Measurements from ENCODE around the gene ZBTB7B. TPM values are rescaled to one million over a fixed set of nuclear protein-coding genes. Genes with fewer than 3 reads are reported as not detected.

ZBTB7B gene
- total and polyA plus RNA-seq, 9 of the 15 experiments (the other 6 are each of a cell fraction or from before 2014, with no cell fraction given) = 0.04 to 46.5 (median 15.2) TPM

DNA sequence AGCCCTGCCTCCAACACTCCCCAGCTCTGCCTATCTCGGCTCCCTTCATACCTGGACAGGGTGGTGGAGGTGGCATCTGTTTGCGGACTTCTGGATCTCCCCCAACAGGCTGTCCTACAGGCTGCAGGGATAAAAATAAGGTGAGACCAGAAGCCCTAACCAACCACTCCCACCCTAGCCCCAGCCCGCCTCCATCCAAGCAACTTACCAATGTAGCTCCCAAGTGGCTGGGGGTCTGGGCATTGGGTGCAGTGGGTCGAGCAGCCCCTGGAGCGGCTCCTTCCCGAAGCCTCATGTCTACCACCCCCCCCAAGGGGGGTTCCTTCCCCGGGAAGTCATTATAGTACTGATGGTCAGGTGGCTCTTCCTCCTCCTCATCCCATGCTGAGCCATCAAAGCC lies 36.5 kb upstream of the ZBTB7B start:
- in situ Hi-C loops (cut with MboI) (no loop called here), intact Hi-C loops (cut with micrococcal nuclease) (no loop called here)
- Histone ChIP-seq H4K20me1 (replicated peaks; ENCODE audit: control insufficient read depth, insufficient read depth, low read length) (no peaks in the 10 kb centered on the region), H3K9me3 (replicated peaks; ENCODE audit: control insufficient read depth, insufficient read depth, low read depth, low read length) (no peaks in the 10 kb centered on the region), H3K27ac (ENCODE audit: extremely low read depth, low read depth, low read length) (no peak overlapping the region), H3K4me2 (ENCODE audit: insufficient read depth, low read length) (no peak overlapping the region), H3K4me3 (no peak overlapping the region), H3K27me3 (ENCODE audit: control insufficient read depth in 2 of 2, insufficient read depth in 2 of 2, low read length in 2 of 2) (no peaks in the 10 kb centered on the region), H3K4me1 (replicated peaks in 1 of 2; ENCODE audit: control insufficient read depth in 2 of 2, insufficient read depth in 2 of 2, low read length in 2 of 2) (peaks cover 35 to 55% of the 10 kb centered on the region in 2 experiments), H3K36me3 (ENCODE audit: control insufficient read depth, insufficient read depth, low read length) (peaks cover 71% of the 10 kb centered on the region), H2AFZ (ENCODE audit: low read depth, low read length) (no peak overlapping the region), H3K9me1 (ENCODE audit: control insufficient read depth, insufficient read depth, low read length) (no peaks in the 10 kb centered on the region), H3K9ac (ENCODE audit: insufficient read depth in 1 of 2, low read depth in 2 of 2, low read length in 2 of 2) (no peak overlapping the region), H3K79me2 (ENCODE audit: control insufficient read depth, insufficient read depth, low read length) (peaks cover 37% of the 10 kb centered on the region)
- ChIA-PET POLR2A (interaction anchor here (0.7 to 7.0 kb wide), 5 partner anchors 8 to 33 kb away, joined by 3 to 80 read pairs (median 5); partner anchors contain the start of genes CKS1B, FLAD1 and SHC1), CTCF (ENCODE audit: low intra/inter-chr PET ratio) (no interaction called here)
- DNase-seq (ENCODE audit: extremely low read depth in 1 of 4, low spot score in 3 of 4) (no peak), ATAC-seq (no peak), FAIRE-seq (no peak)
- TF ChIP-seq SNRNP70 (optimal IDR thresholded peaks at IDR 0.05; ENCODE audit: low read depth, low read length) = no peak
- TF ChIP-seq HLTF (IDR thresholded peaks at IDR 0.05) = no peak
- TF ChIP-seq ILK (tag; IDR thresholded peaks at IDR 0.05; ENCODE audit: borderline replicate concordance, low read depth) = no peak
- no peak for TF ChIP-seq FOXM1 (IDR thresholded peaks at IDR 0.05; ENCODE audit: low read depth)
- no peak for TF ChIP-seq FOXM1 (CRISPR knock-in tag; IDR thresholded peaks at IDR 0.05; ENCODE audit: low read depth)
- TF ChIP-seq FOXJ3 (CRISPR knock-in tag; IDR thresholded peaks at IDR 0.05) = no peak
- TF ChIP-seq, protein P1, sequence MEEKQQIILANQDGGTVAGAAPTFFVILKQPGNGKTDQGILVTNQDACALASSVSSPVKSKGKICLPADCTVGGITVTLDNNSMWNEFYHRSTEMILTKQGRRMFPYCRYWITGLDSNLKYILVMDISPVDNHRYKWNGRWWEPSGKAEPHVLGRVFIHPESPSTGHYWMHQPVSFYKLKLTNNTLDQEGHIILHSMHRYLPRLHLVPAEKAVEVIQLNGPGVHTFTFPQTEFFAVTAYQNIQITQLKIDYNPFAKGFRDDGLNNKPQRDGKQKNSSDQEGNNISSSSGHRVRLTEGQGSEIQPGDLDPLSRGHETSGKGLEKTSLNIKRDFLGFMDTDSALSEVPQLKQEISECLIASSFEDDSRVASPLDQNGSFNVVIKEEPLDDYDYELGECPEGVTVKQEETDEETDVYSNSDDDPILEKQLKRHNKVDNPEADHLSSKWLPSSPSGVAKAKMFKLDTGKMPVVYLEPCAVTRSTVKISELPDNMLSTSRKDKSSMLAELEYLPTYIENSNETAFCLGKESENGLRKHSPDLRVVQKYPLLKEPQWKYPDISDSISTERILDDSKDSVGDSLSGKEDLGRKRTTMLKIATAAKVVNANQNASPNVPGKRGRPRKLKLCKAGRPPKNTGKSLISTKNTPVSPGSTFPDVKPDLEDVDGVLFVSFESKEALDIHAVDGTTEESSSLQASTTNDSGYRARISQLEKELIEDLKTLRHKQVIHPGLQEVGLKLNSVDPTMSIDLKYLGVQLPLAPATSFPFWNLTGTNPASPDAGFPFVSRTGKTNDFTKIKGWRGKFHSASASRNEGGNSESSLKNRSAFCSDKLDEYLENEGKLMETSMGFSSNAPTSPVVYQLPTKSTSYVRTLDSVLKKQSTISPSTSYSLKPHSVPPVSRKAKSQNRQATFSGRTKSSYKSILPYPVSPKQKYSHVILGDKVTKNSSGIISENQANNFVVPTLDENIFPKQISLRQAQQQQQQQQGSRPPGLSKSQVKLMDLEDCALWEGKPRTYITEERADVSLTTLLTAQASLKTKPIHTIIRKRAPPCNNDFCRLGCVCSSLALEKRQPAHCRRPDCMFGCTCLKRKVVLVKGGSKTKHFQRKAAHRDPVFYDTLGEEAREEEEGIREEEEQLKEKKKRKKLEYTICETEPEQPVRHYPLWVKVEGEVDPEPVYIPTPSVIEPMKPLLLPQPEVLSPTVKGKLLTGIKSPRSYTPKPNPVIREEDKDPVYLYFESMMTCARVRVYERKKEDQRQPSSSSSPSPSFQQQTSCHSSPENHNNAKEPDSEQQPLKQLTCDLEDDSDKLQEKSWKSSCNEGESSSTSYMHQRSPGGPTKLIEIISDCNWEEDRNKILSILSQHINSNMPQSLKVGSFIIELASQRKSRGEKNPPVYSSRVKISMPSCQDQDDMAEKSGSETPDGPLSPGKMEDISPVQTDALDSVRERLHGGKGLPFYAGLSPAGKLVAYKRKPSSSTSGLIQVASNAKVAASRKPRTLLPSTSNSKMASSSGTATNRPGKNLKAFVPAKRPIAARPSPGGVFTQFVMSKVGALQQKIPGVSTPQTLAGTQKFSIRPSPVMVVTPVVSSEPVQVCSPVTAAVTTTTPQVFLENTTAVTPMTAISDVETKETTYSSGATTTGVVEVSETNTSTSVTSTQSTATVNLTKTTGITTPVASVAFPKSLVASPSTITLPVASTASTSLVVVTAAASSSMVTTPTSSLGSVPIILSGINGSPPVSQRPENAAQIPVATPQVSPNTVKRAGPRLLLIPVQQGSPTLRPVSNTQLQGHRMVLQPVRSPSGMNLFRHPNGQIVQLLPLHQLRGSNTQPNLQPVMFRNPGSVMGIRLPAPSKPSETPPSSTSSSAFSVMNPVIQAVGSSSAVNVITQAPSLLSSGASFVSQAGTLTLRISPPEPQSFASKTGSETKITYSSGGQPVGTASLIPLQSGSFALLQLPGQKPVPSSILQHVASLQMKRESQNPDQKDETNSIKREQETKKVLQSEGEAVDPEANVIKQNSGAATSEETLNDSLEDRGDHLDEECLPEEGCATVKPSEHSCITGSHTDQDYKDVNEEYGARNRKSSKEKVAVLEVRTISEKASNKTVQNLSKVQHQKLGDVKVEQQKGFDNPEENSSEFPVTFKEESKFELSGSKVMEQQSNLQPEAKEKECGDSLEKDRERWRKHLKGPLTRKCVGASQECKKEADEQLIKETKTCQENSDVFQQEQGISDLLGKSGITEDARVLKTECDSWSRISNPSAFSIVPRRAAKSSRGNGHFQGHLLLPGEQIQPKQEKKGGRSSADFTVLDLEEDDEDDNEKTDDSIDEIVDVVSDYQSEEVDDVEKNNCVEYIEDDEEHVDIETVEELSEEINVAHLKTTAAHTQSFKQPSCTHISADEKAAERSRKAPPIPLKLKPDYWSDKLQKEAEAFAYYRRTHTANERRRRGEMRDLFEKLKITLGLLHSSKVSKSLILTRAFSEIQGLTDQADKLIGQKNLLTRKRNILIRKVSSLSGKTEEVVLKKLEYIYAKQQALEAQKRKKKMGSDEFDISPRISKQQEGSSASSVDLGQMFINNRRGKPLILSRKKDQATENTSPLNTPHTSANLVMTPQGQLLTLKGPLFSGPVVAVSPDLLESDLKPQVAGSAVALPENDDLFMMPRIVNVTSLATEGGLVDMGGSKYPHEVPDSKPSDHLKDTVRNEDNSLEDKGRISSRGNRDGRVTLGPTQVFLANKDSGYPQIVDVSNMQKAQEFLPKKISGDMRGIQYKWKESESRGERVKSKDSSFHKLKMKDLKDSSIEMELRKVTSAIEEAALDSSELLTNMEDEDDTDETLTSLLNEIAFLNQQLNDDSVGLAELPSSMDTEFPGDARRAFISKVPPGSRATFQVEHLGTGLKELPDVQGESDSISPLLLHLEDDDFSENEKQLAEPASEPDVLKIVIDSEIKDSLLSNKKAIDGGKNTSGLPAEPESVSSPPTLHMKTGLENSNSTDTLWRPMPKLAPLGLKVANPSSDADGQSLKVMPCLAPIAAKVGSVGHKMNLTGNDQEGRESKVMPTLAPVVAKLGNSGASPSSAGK (IDR thresholded peaks at IDR 0.05) = no peak
- 0 out of 2 replicates have a peak, but pooled peaks have one; percentile 6 for TF ChIP-seq POLR2G (IDR thresholded peaks at IDR 0.05; ENCODE audit: low read depth, low read length)
- no TSS peak for BruUV-seq (replicated peaks)
- WGBS (ENCODE audit: insufficient coverage, low coverage, missing lambda C conversion rate) = 89% methylated on average over 5 of the region's 7 CpGs

All from K562 (cell line).